WERI-Rb-1 (cell line): ENCODE measurements around the gene AVPR2.

ENCODE experiments used
- DNase-seq: peaks from one replicate; pipeline ENCODE4 v3.0.0-alpha.2; 2020
- H3K27ac ChIP-seq: fragments of 250-450 bp; sonication (Bioruptor Pico); 2 replicates; pipeline ENCODE4 v1.5.1; 2020; ENCODE audit warnings: mild to moderate bottlenecking, moderate library complexity
- H3K27me3 ChIP-seq: fragments of 250-450 bp; sonication (Bioruptor Pico); 2 replicates; pipeline ENCODE4 v1.5.1; 2021; ENCODE audit warnings: mild to moderate bottlenecking, low read depth, moderate library complexity; ENCODE audit not compliant: insufficient read depth, severe bottlenecking
- H3K36me3 ChIP-seq: fragments of 250-450 bp; sonication (Bioruptor Pico); 2 replicates; pipeline ENCODE4 v1.5.1; 2020; ENCODE audit warnings: mild to moderate bottlenecking, moderate library complexity
- H3K4me3 ChIP-seq: 2 replicates; pipeline ENCODE4 v1.5.1; 2011; ENCODE audit warnings: low read depth, mild to moderate bottlenecking, control low read depth, low read length
- H3K9me3 ChIP-seq: fragments of 250-450 bp; sonication (Bioruptor Pico); 2 replicates; pipeline ENCODE4 v1.5.1; 2021; ENCODE audit warnings: mild to moderate bottlenecking, moderate library complexity; ENCODE audit not compliant: severe bottlenecking
- CTCF ChIP-seq: IDR thresholded peaks from 2 replicates; pipeline ENCODE4 v1.5.1; 2011; ENCODE audit warnings: low read depth, mild to moderate bottlenecking, control low read depth, inconsistent platforms, low read length

Gene AVPR2

GRCh38 chrX:153869473-153870287 is 34.8 kb upstream of the AVPR2 start:
- peaks cover 27% of the 10 kb centered on the region for H3K27me3 ChIP-seq
- TF ChIP-seq CTCF: no peak
- no peak for DNase-seq
- H3K36me3 ChIP-seq: peaks cover 64% of the 10 kb centered on the region
- no peak overlapping the region for H3K4me3 ChIP-seq
- no peak overlapping the region for H3K27ac ChIP-seq
- no peaks in the 10 kb centered on the region for H3K9me3 ChIP-seq

- TF ChIP-seq CTCF: no peak
- Histone ChIP-seq H3K4me3 (no peak overlapping the region), H3K27me3 (peaks cover 32% of the 10 kb centered on the region), H3K9me3 (no peaks in the 10 kb centered on the region), H3K27ac (no peak overlapping the region), H3K36me3 (peaks cover 58% of the 10 kb centered on the region)
- no peak for DNase-seq
Measured at GRCh38 chrX:153870288-153870690, 34.2 kb upstream of the AVPR2 start.

GRCh38 chrX:153870791-153871360 is 33.6 kb upstream of the AVPR2 start:
- H3K27ac ChIP-seq: peak overlapping the region; percentile 55
- H3K36me3 ChIP-seq: peaks cover 52% of the 10 kb centered on the region
- peaks cover 27% of the 10 kb centered on the region for H3K27me3 ChIP-seq
- no peaks in the 10 kb centered on the region for H3K9me3 ChIP-seq
- peak; percentile 70 for TF ChIP-seq CTCF
- no peak overlapping the region for H3K4me3 ChIP-seq
- peak; percentile 86 for DNase-seq

- no peaks in the 10 kb centered on the region for H3K9me3 ChIP-seq
- H3K4me3 ChIP-seq: no peak overlapping the region
- H3K27me3 ChIP-seq: peaks cover 27% of the 10 kb centered on the region
- H3K36me3 ChIP-seq: peaks cover 49% of the 10 kb centered on the region
- peak overlapping the region; percentile 55 for H3K27ac ChIP-seq
- DNase-seq: no peak
- no peak for TF ChIP-seq CTCF
Measured at GRCh38 chrX:153871451-153871850, 33.0 kb upstream of the AVPR2 start.

- Histone ChIP-seq H3K36me3 (peaks cover 42% of the 10 kb centered on the region), H3K27ac (peak overlapping the region; percentile 89), H3K4me3 (no peak overlapping the region), H3K27me3 (peaks cover 26% of the 10 kb centered on the region), H3K9me3 (no peaks in the 10 kb centered on the region)
- peak; percentile 53 for DNase-seq
- no peak for TF ChIP-seq CTCF
Measured at GRCh38 chrX:153871946-153872878, 32.3 kb upstream of the AVPR2 start.
